K562 (cell line): ENCODE measurements around the gene CCDC174. TPM values are rescaled to one million over a fixed set of nuclear protein-coding genes. Genes with fewer than 3 reads are reported as not detected.
"Not testable (repeated sequence)": the region's sequence is repeated elsewhere in the genome, so short reads cannot be mapped to it uniquely, and the experiment has no call there.

Experiments used
- ARNT ChIP-seq, 2 experiments: fragments of 450-650 bp; IDR thresholded peaks; 2 replicates each; pipeline ENCODE4 v1.6.1; 2016; ENCODE audit warnings: mild to moderate bottlenecking in 1 of 2
- CEBPG ChIP-seq, 3 experiments: fragments of 200-800 bp in 1 of 3; sonication (Bioruptor generic) in 1 of 3; sonication (generic) in 1 of 3; formaldehyde crosslinking in 1 of 3; IDR thresholded peaks in 2 of 3; conservative IDR thresholded peaks in 1 of 3; 2 replicates each; pipeline versions ENCODE4 v1.6.1 to v1.8.0; 2016 to 2022; ENCODE audit warnings: missing compliant biosample characterization in 2 of 3, missing genetic modification characterization in 2 of 3, mild to moderate bottlenecking in 1 of 3, missing genetic modification reagents in 1 of 3
- FOSL1 ChIP-seq: fragments of 200-800 bp; sonication (Bioruptor generic); conservative IDR thresholded peaks from 2 replicates; pipeline ENCODE4 v1.6.1; 2016; ENCODE audit warnings: missing genetic modification characterization, missing compliant biosample characterization
- GATA2 ChIP-seq: sonication (generic); formaldehyde crosslinking; IDR thresholded peaks from 2 replicates; pipeline ENCODE4 v1.4.0; 2020; ENCODE audit warnings: mild to moderate bottlenecking, missing genetic modification reagents
- JUND ChIP-seq, 2 experiments: IDR thresholded peaks; 2 replicates in 1 of 2; 3 replicates in 1 of 2; pipeline ENCODE4 v1.6.1; 2011; ENCODE audit warnings: borderline replicate concordance in 2 of 2, low read depth in 2 of 2, low read length in 2 of 2, improper control_type of control experiment in 1 of 2, missing biosample characterization in 1 of 2, missing genetic modification characterization in 1 of 2, missing genetic modification reagents in 1 of 2
- L3MBTL2 ChIP-seq: fragments of 450-650 bp; IDR thresholded peaks from 2 replicates; pipeline ENCODE4 v1.6.1; 2016; ENCODE audit warnings: mild to moderate bottlenecking, moderate library complexity
- MEF2D ChIP-seq: conservative IDR thresholded peaks from 2 replicates; pipeline ENCODE4 v1.6.1; 2016; ENCODE audit warnings: low read depth, missing genetic modification characterization, missing compliant biosample characterization
- NBN ChIP-seq: fragments of 450-650 bp; IDR thresholded peaks from 2 replicates; pipeline ENCODE4 v1.6.1; 2016; ENCODE audit warnings: low read depth, mild to moderate bottlenecking
- TRIM24 ChIP-seq, 2 experiments: fragments of 450-650 bp; IDR thresholded peaks; 2 replicates each; pipeline ENCODE4 v1.6.1; 2016
- ZNF12 ChIP-seq: sonication (generic); formaldehyde crosslinking; IDR thresholded peaks from 2 replicates; pipeline ENCODE4 v1.4.0; 2020; ENCODE audit warnings: mild to moderate bottlenecking, missing genetic modification reagents
- polyA plus RNA-seq, 8 experiments: library from polyadenylated mRNA; depleted of rRNA in 4 of 8; stranded (reverse) in 5 of 8; unstranded in 3 of 8; fragments of >200 nt; fragmentation: Nextera tagmentation in 2 of 8; fragmentation: Illumina TruSeq in 1 of 8; extraction: Ambion mirVana in 2 of 8; extraction: Trizol in 1 of 8; gene quantifications; 2 replicates each; pipeline versions ENCODE4 v1.2.1 to v1.2.3, GENCODE V29; 2011 to 2014; ENCODE audit warnings: inconsistent platforms in 1 of 8, missing spikeins in 1 of 8
- total RNA-seq, 7 experiments: library from RNA; depleted of rRNA in 6 of 7; stranded (reverse); fragments of >200 nt in 6 of 7; fragmentation: Illumina TruSeq in 2 of 7; extraction: Trizol in 2 of 7; gene quantifications; 2 replicates each; pipeline versions ENCODE4 v1.2.1 to v1.2.3, GENCODE V29; 2011 to 2021; ENCODE audit warnings: low replicate concordance in 1 of 7
- TF ChIP-seq, protein P1 (sequence below): sonication (generic); formaldehyde crosslinking; IDR thresholded peaks from 2 replicates; pipeline ENCODE4 v1.4.0; 2020; ENCODE audit warnings: mild to moderate bottlenecking, missing genetic modification reagents
- TF ChIP-seq, protein P2 (sequence below): fragments of 450-650 bp; IDR thresholded peaks from 2 replicates; pipeline ENCODE4 v1.6.1; 2017; ENCODE audit warnings: antibody characterized with exemption, mild to moderate bottlenecking
- TF ChIP-seq, protein P3 (sequence below): fragments of 450-650 bp; IDR thresholded peaks from 2 replicates; pipeline ENCODE4 v1.6.1; 2016; ENCODE audit warnings: low read depth, mild to moderate bottlenecking, moderate library complexity

The CCDC174 gene
- total and polyA plus RNA-seq, 9 of the 15 experiments (the other 6 are each of a cell fraction or from before 2014, with no cell fraction given) = 7.4 to 41.0 (median 28.5) TPM

DNA sequence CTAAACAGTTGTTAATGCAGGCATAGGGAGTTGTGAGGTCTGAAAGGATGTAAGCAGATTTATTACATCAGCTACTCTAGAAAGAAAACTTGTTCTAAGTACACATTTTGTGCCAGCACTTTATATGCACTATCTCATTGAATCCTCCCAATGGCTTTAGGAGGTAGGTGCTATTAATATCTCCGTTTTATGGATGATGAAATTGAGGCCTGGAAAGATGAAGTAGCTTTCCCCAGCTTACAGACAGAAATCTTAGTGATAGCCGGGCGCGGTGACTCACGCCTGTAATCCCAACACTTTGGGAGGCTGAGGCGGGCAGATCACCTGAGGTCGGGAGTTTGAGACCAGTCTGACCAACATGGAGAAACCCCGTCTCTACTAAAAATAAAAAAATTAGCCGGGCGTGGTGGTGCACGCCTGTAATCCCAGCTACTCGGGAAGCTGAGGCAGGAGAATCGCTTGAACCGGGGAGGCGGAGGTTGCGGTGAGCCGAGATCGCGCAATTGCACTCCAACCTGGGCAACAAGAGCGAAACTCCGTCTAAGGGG is 872 bp downstream of the CCDC174 start (continued):
- TF ChIP-seq ZNF12 (CRISPR knock-in tag) = 0 out of 2 replicates have a peak, but pooled peaks have one; percentile 34
- peak; percentile 87 for TF ChIP-seq FOSL1 (tag)
- peak; percentile 68 for TF ChIP-seq JUND (IDR thresholded peaks at IDR 0.05; ENCODE audit: borderline replicate concordance, low read depth, low read length)
- TF ChIP-seq JUND (tag; IDR thresholded peaks at IDR 0.05; ENCODE audit: borderline replicate concordance, low read depth, low read length) = not testable (repeated sequence)
- TF ChIP-seq CEBPG (CRISPR knock-in tag; IDR thresholded peaks at IDR 0.05) = peak; percentile 85
- TF ChIP-seq CEBPG (tag; conservative IDR thresholded peaks at IDR 0.05 in 1 of 2, IDR thresholded peaks at IDR 0.05 in 1 of 2) = peak in 1 of 2 experiments; percentile 95
- peak in 1 of 2 experiments; percentile 74; a peak in 1 of 4 replicates for TF ChIP-seq ARNT (IDR thresholded peaks at IDR 0.05)
- TF ChIP-seq TRIM24 (IDR thresholded peaks at IDR 0.05) = peak in 1 of 2 experiments; percentile 41; a peak in 1 of 4 replicates
- TF ChIP-seq, protein P1, sequence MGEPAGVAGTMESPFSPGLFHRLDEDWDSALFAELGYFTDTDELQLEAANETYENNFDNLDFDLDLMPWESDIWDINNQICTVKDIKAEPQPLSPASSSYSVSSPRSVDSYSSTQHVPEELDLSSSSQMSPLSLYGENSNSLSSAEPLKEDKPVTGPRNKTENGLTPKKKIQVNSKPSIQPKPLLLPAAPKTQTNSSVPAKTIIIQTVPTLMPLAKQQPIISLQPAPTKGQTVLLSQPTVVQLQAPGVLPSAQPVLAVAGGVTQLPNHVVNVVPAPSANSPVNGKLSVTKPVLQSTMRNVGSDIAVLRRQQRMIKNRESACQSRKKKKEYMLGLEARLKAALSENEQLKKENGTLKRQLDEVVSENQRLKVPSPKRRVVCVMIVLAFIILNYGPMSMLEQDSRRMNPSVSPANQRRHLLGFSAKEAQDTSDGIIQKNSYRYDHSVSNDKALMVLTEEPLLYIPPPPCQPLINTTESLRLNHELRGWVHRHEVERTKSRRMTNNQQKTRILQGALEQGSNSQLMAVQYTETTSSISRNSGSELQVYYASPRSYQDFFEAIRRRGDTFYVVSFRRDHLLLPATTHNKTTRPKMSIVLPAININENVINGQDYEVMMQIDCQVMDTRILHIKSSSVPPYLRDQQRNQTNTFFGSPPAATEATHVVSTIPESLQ (CRISPR knock-in tag) = peak; percentile 53; the same call in 1 of the 2 replicates
- TF ChIP-seq, protein P2, sequence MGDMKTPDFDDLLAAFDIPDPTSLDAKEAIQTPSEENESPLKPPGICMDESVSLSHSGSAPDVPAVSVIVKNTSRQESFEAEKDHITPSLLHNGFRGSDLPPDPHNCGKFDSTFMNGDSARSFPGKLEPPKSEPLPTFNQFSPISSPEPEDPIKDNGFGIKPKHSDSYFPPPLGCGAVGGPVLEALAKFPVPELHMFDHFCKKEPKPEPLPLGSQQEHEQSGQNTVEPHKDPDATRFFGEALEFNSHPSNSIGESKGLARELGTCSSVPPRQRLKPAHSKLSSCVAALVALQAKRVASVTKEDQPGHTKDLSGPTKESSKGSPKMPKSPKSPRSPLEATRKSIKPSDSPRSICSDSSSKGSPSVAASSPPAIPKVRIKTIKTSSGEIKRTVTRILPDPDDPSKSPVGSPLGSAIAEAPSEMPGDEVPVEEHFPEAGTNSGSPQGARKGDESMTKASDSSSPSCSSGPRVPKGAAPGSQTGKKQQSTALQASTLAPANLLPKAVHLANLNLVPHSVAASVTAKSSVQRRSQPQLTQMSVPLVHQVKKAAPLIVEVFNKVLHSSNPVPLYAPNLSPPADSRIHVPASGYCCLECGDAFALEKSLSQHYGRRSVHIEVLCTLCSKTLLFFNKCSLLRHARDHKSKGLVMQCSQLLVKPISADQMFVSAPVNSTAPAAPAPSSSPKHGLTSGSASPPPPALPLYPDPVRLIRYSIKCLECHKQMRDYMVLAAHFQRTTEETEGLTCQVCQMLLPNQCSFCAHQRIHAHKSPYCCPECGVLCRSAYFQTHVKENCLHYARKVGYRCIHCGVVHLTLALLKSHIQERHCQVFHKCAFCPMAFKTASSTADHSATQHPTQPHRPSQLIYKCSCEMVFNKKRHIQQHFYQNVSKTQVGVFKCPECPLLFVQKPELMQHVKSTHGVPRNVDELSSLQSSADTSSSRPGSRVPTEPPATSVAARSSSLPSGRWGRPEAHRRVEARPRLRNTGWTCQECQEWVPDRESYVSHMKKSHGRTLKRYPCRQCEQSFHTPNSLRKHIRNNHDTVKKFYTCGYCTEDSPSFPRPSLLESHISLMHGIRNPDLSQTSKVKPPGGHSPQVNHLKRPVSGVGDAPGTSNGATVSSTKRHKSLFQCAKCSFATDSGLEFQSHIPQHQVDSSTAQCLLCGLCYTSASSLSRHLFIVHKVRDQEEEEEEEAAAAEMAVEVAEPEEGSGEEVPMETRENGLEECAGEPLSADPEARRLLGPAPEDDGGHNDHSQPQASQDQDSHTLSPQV = 0 out of 2 replicates have a peak, but pooled peaks have one; percentile 7
- peak; percentile 73; the same call in 1 of the 2 replicates for TF ChIP-seq MEF2D
- 0 out of 2 replicates have a peak, but pooled peaks have one; percentile 11 for TF ChIP-seq L3MBTL2
- 0 out of 2 replicates have a peak, but pooled peaks have one; percentile 27 for TF ChIP-seq GATA2
- TF ChIP-seq NBN = 0 out of 2 replicates have a peak, but pooled peaks have one; percentile 13
- TF ChIP-seq, protein P3, sequence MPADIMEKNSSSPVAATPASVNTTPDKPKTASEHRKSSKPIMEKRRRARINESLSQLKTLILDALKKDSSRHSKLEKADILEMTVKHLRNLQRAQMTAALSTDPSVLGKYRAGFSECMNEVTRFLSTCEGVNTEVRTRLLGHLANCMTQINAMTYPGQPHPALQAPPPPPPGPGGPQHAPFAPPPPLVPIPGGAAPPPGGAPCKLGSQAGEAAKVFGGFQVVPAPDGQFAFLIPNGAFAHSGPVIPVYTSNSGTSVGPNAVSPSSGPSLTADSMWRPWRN = 0 out of 2 replicates have a peak, but pooled peaks have one; percentile 12
